NAMALWA (cell line): ENCODE measurements around the gene ATXN7L1.

Experiments used
- DNase-seq: peaks from one replicate; pipeline ENCODE4 v3.0.0-alpha.2; 2015; ENCODE audit warnings: low spot score

Gene ATXN7L1

GRCh38 chr7:105674200-105674920 lies 202.0 kb downstream of the ATXN7L1 start:
- no peak for DNase-seq

DNA sequence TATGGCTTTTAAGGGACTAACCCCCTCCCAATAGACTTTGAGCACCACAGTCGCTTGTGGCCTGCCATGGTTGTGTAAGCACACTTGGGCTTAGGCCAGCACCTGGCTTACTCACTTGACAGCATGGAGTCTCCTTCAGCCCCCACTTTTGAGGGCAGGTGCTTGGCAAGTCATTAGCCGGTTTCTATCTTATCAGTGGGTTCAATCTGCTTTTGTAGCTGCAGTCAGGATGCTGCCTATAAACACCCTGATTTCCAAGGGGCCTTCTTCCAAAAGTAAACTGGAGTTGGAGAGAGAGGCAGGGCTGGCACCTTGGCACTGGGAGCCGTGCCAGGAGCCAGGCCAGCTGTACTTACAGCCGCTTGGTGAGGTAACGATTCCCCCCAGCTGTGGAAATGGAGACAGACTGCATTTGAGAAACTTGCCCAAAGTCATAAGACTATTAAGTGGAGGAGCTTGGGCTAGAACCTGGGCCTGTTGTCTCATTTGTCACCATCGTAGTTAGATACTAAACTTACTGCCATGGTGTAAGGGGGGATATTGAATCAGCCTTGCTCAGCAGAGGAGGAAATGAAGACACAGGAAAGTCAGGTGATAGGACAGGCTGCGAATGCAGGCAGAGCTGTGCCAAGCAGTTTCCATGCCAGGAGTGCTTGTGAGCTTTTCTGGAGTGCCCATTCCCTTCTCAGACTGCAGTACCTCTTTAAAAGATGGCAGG lies 202.9 kb downstream of the ATXN7L1 start:
- DNase-seq: peak; percentile 33

DNA sequence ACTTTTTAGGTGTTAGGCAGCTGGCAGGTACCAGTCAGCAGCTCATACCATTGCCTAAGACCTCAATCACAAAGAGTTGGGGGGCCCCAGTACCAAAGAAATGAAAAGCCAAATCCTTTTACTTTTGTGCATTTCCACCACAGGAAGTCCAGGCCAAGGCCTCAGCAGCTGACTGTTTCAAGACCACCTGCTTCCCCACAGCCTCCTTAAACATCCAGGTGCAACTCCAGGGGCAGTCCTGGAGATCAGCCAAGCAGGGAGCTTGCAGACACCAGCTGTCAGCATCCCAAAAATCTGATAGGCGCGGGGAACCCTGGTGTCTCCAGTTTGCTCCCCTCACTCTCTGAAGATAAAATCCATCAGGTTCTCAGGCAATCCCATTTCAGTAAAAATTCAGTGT lies 203.6 kb downstream of the ATXN7L1 start:
- no peak for DNase-seq

GRCh38 chr7:105666324-105666723 lies 210.1 kb downstream of the ATXN7L1 start:
- no peak for DNase-seq

- DNase-seq: no peak
Observed at GRCh38 chr7:105665684-105666083, 210.7 kb downstream of the ATXN7L1 start.

GRCh38 chr7:105664816-105665525 lies 211.4 kb downstream of the ATXN7L1 start:
- DNase-seq: no peak

GRCh38 chr7:105662998-105663397 lies 213.4 kb downstream of the ATXN7L1 start:
- no peak for DNase-seq

DNA sequence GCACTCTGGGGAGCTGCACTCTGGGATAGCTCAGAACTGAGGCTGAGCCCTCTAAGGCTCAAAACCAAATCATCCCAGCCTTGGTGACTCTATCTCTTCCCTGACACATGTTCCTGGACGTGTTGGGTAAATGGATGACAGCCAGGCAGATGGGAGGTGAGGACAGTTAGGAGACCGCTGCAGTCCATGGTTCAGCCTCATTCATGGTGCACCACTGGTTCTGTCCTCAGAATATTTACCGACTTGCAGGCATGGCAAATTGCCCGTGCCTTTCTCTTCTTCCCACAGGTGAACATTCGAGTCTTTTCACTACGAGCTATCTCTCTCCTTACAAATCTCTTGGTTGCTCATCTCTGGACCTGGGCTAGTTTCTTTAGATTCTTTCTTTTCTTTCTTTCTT lies 214.8 kb downstream of the ATXN7L1 start:
- DNase-seq: no peak

DNA sequence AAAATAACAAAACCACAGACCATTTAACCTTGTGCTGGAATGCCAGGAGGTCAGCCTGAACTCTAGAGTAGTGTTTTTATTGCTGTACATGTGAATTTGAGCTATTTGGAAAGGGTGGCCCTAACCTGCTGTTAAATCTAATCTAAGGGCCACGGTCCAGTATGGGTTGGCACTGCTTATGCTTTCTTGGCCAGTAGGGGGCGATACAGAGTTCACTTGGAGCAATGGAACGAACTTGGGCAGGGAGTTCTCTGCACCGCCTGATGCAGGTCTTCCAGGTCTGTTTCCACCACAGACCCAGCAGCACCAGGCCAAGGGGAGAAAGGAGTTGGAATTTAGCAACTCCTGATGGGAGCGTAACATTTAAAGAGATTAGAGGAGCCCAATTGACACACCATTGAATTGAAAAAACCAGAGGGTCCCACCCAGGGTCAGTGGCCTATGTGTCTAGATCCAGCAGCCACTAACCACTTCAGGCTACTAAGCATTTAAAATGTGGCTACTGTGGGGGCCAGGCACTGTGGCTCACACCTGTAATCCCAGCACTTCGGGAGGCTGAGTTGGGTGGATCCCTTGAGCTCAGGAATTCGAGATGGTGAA lies 219.4 kb downstream of the ATXN7L1 start:
- DNase-seq: peak; percentile 79

GRCh38 chr7:105655500-105656380 lies 220.7 kb downstream of the ATXN7L1 start:
- DNase-seq: no peak

DNA sequence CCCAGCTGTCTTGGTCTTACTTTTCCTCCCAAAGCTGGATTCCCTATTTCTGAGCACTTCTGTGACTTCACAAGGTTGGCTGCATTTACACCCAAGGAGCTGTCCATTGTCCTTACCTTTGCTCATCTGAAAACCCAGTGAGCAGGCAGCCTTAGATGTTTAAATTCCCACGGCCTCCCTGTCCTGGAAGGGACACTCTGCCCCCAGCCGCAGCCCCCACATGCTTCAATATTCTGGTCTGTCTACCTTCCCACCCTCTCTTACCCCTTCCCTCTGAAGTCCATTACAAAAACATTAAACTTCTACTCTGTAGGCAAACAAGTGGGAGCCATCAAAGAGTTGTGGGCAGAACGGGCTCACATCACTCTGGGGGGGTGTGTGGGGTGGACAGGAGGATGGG lies 221.3 kb downstream of the ATXN7L1 start:
- DNase-seq: peak; percentile 27

DNA sequence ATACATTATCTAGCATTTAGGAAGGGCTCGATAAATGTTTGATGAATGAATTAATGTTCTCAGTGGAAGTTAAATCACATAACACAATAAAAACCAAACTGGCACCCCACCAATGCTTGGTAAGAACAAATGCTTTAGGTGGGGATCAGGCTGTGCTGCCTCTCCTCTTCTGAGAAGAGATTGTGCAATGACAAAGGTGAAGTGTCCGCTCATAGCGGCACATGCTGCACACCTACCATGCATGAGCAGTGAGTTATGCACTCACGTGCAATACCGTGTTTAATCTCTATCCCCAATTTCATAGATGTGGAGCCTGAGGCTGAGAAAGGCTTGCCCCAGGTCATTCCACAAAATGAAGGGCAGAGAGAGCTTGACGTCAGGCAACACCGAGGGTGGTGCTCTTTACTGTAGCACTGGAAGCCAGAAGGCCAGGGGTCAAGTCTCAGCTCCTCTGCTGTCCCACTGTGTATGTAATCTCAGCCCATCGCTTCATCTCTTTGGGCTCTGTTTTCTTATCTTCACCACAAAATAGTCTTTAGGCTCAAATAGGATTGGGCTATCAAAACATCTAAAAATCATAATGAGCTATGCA lies 222.2 kb downstream of the ATXN7L1 start:
- no peak for DNase-seq

DNA sequence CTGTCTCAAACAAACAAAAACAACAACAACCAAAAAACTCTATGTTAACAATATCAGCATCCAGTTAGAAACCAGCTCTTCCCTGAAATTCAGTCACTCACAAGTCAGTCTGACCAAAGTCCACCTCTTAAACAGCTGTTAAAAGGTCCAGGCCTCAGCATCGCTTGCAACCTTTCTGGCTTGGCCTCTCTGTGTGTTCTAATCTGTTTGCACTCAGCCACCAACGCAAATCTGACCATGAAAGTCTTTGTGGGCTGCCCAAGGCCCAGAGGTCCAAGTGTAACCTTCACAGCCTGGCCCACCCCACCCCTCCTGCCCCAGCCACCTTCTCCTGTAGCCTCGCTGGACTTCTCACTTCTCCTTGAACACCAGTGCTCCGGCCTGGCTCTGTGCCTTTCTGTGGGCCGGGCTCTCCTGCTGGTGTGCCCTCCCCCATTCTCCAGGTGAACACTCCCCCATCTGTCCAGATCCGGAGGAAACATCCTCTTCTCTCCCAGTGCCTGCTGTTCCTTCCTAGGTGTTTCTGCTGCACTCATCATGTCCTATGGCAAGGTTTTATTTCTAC lies 222.9 kb downstream of the ATXN7L1 start:
- DNase-seq: no peak

DNA sequence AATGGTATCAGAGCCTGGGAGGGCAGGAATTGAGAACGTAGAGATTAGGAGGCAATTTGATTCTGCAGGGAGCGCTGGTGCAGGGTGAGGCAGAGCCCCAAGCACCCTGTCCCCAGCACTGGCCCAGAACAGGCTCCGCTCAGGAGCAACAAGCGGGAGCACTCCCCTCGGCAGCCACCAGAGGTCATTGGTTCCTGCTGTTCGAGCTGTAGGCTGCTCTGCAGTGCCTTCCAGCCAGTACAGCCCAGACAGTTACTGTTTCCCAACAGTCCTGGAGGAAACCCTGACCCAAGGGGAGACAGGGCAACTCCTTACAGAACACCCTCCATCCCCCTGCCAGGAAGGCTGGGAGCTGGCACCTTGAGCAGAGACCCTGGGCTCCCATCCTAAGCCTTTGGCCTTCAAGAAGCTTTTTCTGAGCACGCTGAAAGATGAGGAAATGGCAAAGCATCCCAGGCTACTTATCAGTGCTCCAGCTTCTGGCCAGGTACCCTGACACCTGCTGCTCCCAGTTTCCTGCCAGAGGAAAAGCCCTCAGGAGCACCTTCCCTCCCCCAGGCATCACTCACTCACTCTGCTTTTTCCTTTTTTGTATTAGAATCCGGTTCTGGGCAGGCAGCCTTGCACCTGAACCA lies 223.9 kb downstream of the ATXN7L1 start:
- DNase-seq: peak; percentile 85

- no peak for DNase-seq
Observed at GRCh38 chr7:105651798-105652197, 224.6 kb downstream of the ATXN7L1 start.

DNA sequence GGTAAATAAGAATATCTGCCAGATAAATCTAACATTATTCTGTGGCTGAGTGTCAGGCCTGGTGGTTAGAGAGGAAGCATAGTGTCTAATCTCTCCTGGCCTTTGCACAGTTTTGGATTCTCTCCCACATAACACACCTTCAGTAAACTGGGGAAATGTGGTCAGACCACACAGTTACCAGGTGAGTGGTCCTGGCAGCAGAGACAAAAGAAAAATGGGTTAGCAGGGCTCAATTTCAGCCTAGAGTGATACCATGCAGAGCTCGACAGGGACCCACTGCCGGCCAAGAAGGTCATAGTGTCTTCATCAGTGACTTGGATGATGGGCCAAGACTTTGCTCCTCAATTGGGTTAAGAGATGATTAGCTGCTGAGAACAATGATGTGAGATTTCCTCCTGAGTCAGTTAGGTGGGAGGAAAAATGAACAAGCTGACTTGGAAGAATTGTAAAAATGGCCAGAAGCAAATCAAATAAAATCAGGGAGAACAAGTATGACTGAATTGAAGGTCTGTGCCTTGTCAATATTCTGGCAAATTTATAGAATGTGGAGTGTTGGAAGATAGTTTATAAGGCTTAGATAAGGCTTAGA lies 225.9 kb downstream of the ATXN7L1 start:
- no peak for DNase-seq

DNA sequence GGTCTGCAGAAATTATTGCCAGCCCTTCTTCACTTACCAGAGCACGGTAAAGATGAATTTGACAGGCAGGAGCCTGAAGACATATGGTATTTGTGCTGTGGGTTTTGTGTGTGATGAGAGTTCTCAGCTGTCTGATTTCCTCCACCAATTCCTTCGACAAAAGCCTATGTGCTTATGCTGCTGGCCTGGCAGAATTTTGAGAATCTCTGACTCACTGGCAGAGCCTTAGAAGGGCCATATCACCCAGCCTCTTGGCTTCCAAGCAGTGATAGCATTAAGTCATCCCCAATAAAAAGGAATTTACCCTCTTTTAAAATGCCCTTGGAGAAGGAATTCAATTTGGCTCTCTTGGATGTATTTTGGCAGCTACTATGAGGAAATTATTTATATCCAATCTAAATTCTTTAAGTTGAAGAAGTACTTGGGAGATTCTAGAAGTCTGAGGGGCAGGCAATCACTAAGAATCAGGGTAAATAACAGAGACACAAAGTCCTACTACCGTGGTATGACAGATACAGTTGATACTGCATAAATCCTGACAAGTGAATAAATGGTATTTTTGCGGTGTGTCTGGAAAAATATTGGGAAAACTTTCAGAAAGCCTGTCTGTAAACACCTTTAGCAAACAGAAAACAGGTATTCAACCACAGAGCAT lies 226.5 kb downstream of the ATXN7L1 start:
- no peak for DNase-seq

GRCh38 chr7:105648561-105649401 lies 227.6 kb downstream of the ATXN7L1 start:
- DNase-seq: no peak

DNA sequence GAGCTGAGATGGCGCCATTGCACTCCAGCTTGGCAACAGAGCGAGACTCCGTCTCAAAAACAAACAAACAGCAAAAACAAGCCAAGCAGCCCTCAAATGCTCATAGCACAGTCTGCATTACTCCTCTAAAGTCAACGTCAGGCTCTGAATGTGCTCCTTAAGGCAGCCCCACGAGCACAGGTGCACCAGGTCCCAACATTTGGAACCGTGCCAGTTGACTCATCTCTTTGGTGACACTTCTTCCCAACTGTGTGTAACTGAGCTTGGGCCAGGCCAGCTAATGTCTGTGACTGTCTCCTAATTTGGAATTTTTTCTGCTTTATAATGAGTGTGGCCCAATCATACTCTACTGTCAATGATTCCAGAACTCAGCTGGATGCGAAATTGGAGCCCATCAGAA lies 228.8 kb downstream of the ATXN7L1 start:
- DNase-seq: no peak
